Cardiac fibroblast (primary cell): Measurements from ENCODE around the gene CDC16.

Experiments used
- DNase-seq, 2 donors: peaks; one replicate each; pipeline versions ENCODE4 v3.0.0 to v3.0.0-alpha.2; 2010; ENCODE audit warnings: low read depth in 2 of 2
- H3K4me3 ChIP-seq, 2 donors: replicated peaks in 1 of 2; 1 replicate in 1 of 2; 2 replicates in 1 of 2; pipeline ENCODE4 v1.5.1; 2011; ENCODE audit warnings: low read depth in 2 of 2, low read length in 2 of 2, mild to moderate bottlenecking in 2 of 2, moderate library complexity in 1 of 2
- CTCF ChIP-seq: IDR thresholded peaks from one replicate; pipeline ENCODE4 v1.5.1; 2011; ENCODE audit warnings: low read depth, mild to moderate bottlenecking, low read length, inconsistent platforms

The CDC16 gene

GRCh38 chr13:114314074-114314912 lies 79.6 kb downstream of the CDC16 start, which contains the start of gene CHAMP1:
TSS of gene CHAMP1 (plus strand) at chr13:114314503. CDS start at chr13:114323843, 9,340 bp downstream.
- DNase-seq = peak; percentile 95 to 98
- peak within 1 kb of the TSS; percentile 56 to 72 for H3K4me3 ChIP-seq
- TF ChIP-seq CTCF = no peak

GRCh38 chr13:114315074-114315785 lies 80.5 kb downstream of the CDC16 start:
- no peak for DNase-seq
- no peak for TF ChIP-seq CTCF

GRCh38 chr13:114318624-114319023 lies 83.9 kb downstream of the CDC16 start:
- no peak for DNase-seq
- TF ChIP-seq CTCF = no peak
- H3K4me3 ChIP-seq = no peak overlapping the region

More at GRCh38 chr13:114315074-114315785, 80.5 kb downstream of the CDC16 start:
- H3K4me3 ChIP-seq = peak overlapping the region; percentile 56 to 72

GRCh38 chr13:114319441-114319913 lies 84.8 kb downstream of the CDC16 start:
- no peak for TF ChIP-seq CTCF
- DNase-seq = peak; percentile 57 to 84
- no peak overlapping the region for H3K4me3 ChIP-seq

GRCh38 chr13:114320065-114320464 lies 85.4 kb downstream of the CDC16 start:
- no peak for TF ChIP-seq CTCF
- DNase-seq = no peak
- no peak overlapping the region for H3K4me3 ChIP-seq

GRCh38 chr13:114321256-114321655 lies 86.6 kb downstream of the CDC16 start:
- no peak for TF ChIP-seq CTCF
- no peak overlapping the region for H3K4me3 ChIP-seq
- DNase-seq = no peak
